Activated CD4-positive, CD25-positive, alpha-beta regulatory T cell treated with anti-CD3 and anti-CD28 coated beads, Interleukin-2, amount 50 U/mL, for 72 hours (primary cell): ENCODE measurements around the gene ZSCAN12.
A peak's percentile ranks its signal among the peaks of the same experiment; 100 is the strongest.
"Not testable (repeated sequence)": the region's sequence is repeated elsewhere in the genome, so short reads cannot be mapped to it uniquely, and the experiment has no call there.

Experiments used
- DNase-seq: peaks from one replicate; pipeline ENCODE4 v3.0.0; 2021

Gene ZSCAN12

GRCh38 chr6:28393912-28394662 lies 5.5 kb downstream of the ZSCAN12 start:
- no peak for DNase-seq

GRCh38 chr6:28390688-28391087 lies 8.9 kb downstream of the ZSCAN12 start:
- no peak for DNase-seq

- no peak for DNase-seq
Measured at GRCh38 chr6:28384143-28384533, 15.4 kb downstream of the ZSCAN12 start.

DNA sequence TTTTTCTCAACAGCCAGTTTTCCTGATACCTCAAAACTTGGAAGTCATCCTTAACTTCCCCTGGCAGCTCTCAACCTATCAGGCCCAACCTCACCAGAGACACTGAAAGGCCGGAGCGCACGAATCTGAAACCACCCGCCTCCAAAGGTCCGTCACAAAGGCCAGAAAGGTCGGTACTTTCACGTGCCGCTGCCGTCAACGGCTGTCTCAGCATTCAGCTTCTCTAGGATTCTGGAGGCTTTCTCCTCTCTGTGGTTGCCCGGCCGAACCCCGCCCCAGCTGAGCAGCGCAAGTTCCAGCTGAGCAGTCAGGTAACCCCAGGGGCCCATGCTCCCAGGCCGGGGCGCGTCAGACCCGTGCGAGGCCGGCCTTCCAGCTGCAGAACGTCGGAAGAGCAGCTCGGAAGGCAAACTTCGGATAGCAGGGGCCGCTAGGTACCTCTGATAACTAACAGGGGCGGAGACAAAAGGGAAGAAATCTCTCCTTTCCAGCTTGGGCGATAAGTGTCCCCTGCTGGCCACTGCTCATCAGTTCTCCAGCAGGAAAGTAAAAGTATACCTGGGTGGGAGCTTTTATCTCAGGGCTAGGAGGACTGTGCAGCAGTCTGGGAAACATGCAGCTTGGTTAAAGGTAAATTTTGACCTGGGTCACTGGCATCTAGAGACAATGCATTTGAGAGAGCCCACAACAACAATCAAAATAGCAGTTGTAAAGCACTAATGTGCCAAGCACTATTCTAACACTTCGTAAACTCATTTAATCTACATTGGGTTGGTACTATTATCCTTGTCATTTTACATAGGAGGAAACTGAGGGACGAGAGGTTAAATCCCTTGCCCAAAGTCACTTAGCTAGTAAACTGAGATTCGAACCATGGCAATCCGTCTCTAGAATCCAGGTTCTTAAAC lies 16.1 kb downstream of the ZSCAN12 start:
- DNase-seq, result peak; percentile 40

DNA sequence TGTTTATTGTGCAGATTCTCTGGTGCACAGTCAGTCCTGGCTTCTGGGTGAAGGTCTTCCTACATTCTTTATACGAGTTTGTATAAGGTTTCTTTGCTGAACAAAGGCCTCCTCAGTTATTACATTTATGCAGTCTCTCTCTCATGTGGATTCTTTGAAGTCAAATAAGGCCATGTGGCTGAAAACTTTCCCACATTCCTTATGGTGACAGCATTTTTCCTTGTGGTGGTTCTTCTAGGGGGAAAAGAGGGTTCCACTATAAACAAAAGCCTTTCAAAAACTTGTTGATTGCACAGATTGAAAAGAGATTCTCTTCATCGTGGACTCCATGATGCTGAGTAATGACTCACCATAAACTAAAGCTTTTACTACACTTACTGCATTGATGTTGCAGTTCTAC lies 19.2 kb downstream of the ZSCAN12 start:
- no peak for DNase-seq

- no peak for DNase-seq
Measured at GRCh38 chr6:28378644-28379043, 20.9 kb downstream of the ZSCAN12 start.

DNA sequence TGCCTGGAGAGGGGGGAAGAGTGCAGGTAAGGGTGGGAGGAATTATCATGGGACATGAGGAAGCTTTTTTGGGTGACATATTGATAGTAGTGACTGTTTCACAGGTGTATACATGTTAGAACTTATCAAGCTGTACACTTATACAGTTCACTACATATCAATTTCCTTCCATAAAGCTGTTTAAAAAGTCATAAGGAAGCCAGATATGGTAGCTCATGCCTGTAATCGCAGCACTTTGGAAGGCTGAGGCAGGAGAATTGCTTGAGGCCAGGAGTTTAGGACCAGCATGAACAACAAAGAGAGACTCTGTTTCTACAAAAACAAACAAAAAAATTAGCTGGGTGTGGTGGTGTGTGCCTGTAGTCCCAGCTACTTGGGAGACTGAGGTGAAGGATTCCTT lies 21.7 kb downstream of the ZSCAN12 start:
- no peak for DNase-seq

DNA sequence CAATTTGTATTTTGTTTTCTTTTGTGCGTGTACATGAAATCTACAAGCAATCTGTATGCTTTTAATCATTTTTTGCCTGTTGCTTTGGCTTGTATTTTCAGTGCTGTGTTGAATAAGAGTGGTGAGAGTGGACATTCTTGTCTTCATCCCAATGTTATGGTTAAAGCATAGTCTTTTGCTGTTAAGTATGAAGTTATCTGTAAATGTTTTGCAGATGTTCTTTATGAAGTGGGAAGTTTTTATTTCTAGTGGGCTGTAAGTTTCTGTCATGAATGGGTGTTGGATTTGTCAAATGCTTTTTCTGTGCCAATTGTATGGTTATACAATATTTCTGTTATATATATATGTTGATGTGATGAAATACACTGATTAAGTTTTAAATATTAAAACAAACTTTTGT lies 25.6 kb downstream of the ZSCAN12 start:
- no peak for DNase-seq

DNA sequence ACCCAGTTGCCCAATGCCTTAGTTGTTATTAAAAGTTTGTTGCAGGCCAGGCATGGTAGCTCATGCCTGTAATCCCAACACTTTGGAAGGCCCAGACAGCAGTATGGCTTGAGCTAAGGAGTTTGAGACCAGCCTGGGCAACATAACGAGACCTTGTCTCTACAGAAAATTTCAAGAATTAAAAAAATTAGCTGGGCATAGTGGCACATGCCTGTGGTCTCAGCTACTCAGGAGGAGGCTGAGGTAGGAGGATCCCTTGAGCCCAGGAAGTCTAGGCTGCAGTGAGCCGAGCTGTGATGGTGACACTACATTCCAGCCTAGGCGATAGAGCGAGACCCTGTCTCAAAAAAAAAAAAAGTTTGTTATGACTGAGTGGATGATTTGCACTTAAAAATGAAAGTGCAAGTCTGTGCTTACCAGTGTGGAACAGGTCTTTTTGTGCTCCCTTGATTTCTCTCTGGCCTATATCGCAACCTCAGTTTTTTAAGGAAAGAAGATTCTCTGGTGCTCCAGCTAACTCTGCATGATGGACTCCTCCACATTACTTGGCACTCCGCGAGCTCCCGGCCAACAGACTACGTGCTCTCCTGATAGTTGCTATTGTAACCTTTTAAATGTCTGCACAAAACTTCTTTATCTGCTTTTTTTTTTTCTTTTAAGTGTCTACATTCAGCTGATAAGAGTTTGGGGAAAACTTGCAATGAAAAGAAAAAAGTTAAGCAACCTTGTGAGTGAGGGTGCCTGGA lies 27.7 kb downstream of the ZSCAN12 start:
- DNase-seq, result no peak

GRCh38 chr6:28371280-28371679 lies 28.3 kb downstream of the ZSCAN12 start:
- DNase-seq, result no peak

DNA sequence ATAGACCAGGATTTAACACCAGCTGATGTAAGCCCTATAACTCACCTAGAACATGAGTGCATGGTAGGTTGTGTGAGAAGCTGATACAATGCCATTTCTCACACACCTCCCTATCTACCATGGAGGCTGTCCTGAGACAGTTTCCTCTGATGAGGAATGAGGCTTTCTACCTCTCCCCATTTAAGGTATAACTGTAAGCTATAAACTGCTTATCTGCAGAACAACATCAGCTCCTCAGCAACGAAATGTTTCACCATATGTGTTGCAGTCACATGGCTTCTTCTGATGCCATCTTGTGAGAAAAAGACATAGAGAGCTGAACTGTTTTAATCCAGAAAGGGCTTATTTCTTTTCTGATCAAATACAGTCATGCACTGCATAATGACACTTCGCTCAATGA lies 29.1 kb downstream of the ZSCAN12 start:
- DNase-seq, result no peak

- no peak for DNase-seq
Measured at GRCh38 chr6:28369463-28369862, 30.1 kb downstream of the ZSCAN12 start.

GRCh38 chr6:28368522-28368921 lies 31.0 kb downstream of the ZSCAN12 start:
- DNase-seq, result no peak

DNA sequence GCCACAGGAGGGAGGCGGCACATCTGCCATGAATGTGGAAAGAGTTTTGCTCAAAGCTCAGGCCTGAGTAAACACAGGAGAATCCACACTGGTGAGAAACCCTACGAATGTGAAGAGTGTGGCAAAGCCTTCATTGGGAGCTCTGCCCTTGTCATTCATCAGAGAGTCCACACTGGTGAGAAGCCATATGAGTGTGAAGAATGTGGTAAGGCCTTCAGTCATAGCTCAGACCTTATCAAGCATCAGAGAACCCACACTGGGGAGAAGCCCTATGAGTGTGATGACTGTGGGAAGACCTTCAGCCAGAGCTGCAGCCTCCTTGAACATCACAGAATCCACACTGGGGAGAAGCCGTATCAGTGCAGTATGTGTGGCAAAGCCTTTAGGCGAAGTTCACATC lies 34.0 kb downstream of the ZSCAN12 start:
- not testable (repeated sequence) for DNase-seq

DNA sequence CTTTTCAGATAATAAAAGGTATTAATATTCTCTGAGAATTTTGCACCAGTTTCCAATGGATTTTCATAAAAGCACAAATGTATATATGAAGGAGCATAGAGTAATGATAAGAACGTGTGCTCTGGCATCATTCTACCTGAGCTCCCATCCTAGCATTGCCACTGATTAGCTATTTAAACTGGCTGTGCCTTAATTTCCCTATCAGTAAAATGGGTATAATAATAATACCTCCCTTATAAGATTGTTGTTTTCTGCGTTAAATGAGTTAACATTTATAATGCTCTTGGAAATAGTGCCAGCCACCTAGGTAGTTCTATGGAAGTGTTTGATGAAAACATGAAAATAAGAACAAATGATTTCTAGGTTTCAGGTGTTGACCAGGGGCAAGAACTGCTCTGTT lies 38.6 kb downstream of the ZSCAN12 start:
- DNase-seq, result no peak

GRCh38 chr6:28359562-28359961 lies 40.0 kb downstream of the ZSCAN12 start:
- not testable (repeated sequence) for DNase-seq

- no peak for DNase-seq
Measured at GRCh38 chr6:28357036-28357435, 42.5 kb downstream of the ZSCAN12 start.

DNA sequence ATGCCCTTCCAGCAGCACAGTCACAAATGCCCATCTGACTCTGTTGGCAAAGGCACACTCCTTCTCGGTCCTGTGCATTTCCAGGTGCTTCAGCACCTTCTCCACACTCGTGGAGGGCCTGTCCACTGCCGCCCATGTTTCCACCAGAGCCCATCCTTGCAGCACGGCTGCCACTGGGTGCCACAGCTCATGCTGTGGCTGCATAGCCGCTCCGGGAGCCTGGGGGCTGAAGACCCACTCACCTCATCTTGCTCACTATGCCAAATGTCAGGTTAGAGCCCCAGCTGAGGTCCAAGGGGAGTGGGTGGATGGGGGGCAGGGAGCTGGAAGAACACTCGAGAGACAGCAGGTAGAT lies 42.9 kb downstream of the ZSCAN12 start:
- no peak for DNase-seq

DNA sequence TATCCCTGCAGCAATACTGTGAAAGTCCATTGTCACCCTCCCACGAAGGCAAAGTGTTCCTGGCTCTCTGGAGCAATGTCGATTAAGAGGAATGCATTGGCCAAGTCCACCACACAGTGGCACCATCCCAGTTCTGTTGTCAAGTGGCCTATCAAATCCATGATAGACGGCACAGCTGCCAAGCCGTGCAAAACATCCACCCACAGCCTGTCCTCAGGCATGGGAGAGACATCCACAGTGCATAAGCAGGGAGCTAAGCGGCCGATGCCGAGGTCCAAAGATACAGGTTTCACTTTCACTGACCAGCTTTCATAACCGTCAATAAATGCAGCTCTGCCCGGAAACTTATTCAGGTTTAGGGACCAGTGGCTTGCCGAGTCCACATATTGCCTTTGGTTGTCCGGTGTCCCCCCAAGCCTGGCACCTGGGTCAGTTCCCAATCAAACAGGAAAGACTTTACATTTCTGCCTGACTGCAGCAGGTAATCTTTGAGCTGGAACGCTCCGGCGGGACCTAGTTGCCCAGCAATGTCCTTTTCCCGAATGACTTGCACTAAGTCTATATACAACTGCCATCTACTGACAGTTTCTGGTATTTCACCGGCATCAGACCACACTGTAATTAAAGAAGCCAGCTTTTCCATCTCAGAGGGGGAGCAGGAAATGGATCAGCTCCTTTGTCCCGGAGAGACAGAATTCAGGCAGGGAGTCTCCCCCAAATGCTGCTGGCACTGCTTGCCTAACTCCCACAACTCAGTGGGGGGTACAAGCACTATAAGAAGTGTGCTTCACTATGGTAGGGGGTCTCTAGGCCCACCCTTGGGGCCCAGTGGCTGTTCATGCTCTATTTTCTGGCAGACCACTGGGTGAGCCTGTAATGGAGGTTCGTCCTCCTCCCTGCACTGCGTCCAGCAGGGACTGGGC lies 43.5 kb downstream of the ZSCAN12 start:
- peak; percentile 61 for DNase-seq

- DNase-seq, result no peak
Measured at GRCh38 chr6:28354688-28355554, 44.6 kb downstream of the ZSCAN12 start.

DNA sequence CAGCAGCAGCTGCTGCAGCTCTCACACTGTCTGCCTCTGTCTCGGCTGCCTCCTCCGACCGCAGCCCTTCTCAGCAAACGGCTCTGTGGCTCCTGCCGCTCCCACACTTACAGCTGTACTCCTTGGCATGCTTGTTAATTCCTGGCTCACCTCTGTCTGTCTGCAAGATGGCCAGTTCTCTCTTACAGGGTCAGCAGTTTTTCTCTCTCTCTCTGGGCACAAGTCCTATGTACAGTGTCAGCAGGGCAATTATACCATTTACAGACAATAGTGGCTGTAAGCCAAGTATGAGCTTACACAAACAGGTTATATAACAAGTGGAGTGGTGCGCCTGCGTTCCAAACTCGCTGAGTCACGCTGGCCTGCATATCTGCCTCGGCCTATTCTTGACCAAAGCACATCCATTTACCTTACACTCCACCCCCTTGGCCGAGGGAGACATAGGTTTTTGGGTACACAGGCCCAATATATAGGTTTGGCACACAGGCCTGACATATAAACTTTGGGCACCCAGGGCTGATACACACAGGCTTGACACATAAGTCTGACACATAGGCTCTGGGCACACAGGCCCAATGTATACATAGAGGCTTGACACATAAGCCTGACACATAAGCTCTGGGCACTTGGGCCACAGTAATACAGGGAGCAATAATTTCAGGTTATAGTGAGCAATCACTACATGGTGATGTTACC lies 45.4 kb downstream of the ZSCAN12 start:
- DNase-seq, result no peak
